HepG2 (cell line): ENCODE data around the gene ZFP36L2. TPM values are rescaled to one million over a fixed set of nuclear protein-coding genes. Genes with fewer than 3 reads are reported as not detected.

Experiments used
- ARNT ChIP-seq: fragments of 450-650 bp; IDR thresholded peaks from 2 replicates; pipeline ENCODE4 v1.6.1; 2017
- CC2D1A ChIP-seq: sonication (generic); formaldehyde crosslinking; IDR thresholded peaks from 2 replicates; pipeline ENCODE4 v1.8.1; 2023; ENCODE audit warnings: mild to moderate bottlenecking, missing genetic modification reagents
- EED ChIP-seq: sonication (generic); formaldehyde crosslinking; IDR thresholded peaks from 2 replicates; pipeline ENCODE4 v1.5.0; 2020; ENCODE audit warnings: mild to moderate bottlenecking, missing genetic modification reagents
- ELF3 ChIP-seq: IDR thresholded peaks from 2 replicates; pipeline ENCODE4 v1.6.1; 2016; ENCODE audit warnings: missing genetic modification reagents, missing compliant biosample characterization
- HMG20B ChIP-seq: conservative IDR thresholded peaks from 2 replicates; pipeline ENCODE4 v1.6.1; 2016; ENCODE audit warnings: missing genetic modification reagents, missing compliant biosample characterization
- KDM5A ChIP-seq: fragments of 200-600 bp; sonication (generic); IDR thresholded peaks from 2 replicates; pipeline ENCODE4 v1.7.0; 2018; ENCODE audit warnings: antibody characterized with exemption, mild to moderate bottlenecking, low read length, borderline replicate concordance
- MAFK ChIP-seq, 2 experiments: IDR thresholded peaks in 1 of 2; conservative IDR thresholded peaks in 1 of 2; 2 replicates each; pipeline ENCODE4 v1.6.1; 2011; ENCODE audit warnings: improper control_type of control experiment in 2 of 2, low read length in 2 of 2
- MATR3 ChIP-seq: sonication (generic); formaldehyde crosslinking; IDR thresholded peaks from 2 replicates; pipeline ENCODE4 v1.4.0; 2020; ENCODE audit warnings: missing genetic modification reagents
- MTF2 ChIP-seq: sonication (generic); formaldehyde crosslinking; IDR thresholded peaks from 2 replicates; pipeline ENCODE4 v1.5.0; 2020; ENCODE audit warnings: missing genetic modification reagents, borderline replicate concordance
- RORA ChIP-seq: sonication (generic); formaldehyde crosslinking; IDR thresholded peaks from 2 replicates; pipeline ENCODE4 v1.5.0; 2020; ENCODE audit warnings: mild to moderate bottlenecking, missing genetic modification reagents, moderate library complexity
- SIX1 ChIP-seq: sonication (generic); formaldehyde crosslinking; IDR thresholded peaks from 2 replicates; pipeline ENCODE4 v1.4.0; 2020; ENCODE audit warnings: missing genetic modification reagents, borderline replicate concordance
- SOX5 ChIP-seq: IDR thresholded peaks from 2 replicates; pipeline ENCODE4 v1.6.1; 2016; ENCODE audit warnings: borderline replicate concordance
- SSRP1 ChIP-seq: IDR thresholded peaks from 2 replicates; pipeline ENCODE4 v1.6.1; 2016; ENCODE audit warnings: control low read depth
- ZFAT ChIP-seq: sonication (generic); formaldehyde crosslinking; conservative IDR thresholded peaks from 2 replicates; pipeline ENCODE4 v1.8.1; 2023; ENCODE audit warnings: missing genetic modification reagents, inconsistent platforms
- ZKSCAN8 ChIP-seq: IDR thresholded peaks from 2 replicates; pipeline ENCODE4 v1.6.1; 2016; ENCODE audit warnings: borderline replicate concordance, missing genetic modification reagents, missing compliant biosample characterization
- ZMAT3 ChIP-seq: sonication (generic); formaldehyde crosslinking; conservative IDR thresholded peaks from 2 replicates; pipeline ENCODE4 v1.7.0; 2021; ENCODE audit warnings: missing genetic modification reagents
- ZNF124 ChIP-seq: sonication (generic); formaldehyde crosslinking; IDR thresholded peaks from 2 replicates; pipeline ENCODE4 v1.4.0; 2020; ENCODE audit warnings: missing genetic modification reagents
- ZNF251 ChIP-seq: sonication (generic); formaldehyde crosslinking; IDR thresholded peaks from 2 replicates; pipeline ENCODE4 v1.9.0; 2021; ENCODE audit warnings: mild to moderate bottlenecking, missing genetic modification reagents
- ZNF33B ChIP-seq: sonication (generic); formaldehyde crosslinking; IDR thresholded peaks from 2 replicates; pipeline ENCODE4 v1.5.1; 2020; ENCODE audit warnings: mild to moderate bottlenecking, missing genetic modification reagents
- ZNF34 ChIP-seq: sonication (generic); formaldehyde crosslinking; IDR thresholded peaks from 2 replicates; pipeline ENCODE4 v1.4.0; 2020; ENCODE audit warnings: mild to moderate bottlenecking, missing genetic modification reagents, borderline replicate concordance
- ZNF430 ChIP-seq: sonication (generic); formaldehyde crosslinking; IDR thresholded peaks from 2 replicates; pipeline ENCODE4 v1.9.0; 2021; ENCODE audit warnings: mild to moderate bottlenecking, missing genetic modification reagents
- ZNF766 ChIP-seq: sonication (generic); formaldehyde crosslinking; IDR thresholded peaks from 2 replicates; pipeline ENCODE4 v1.5.0; 2020; ENCODE audit warnings: missing genetic modification reagents, borderline replicate concordance
- ZNF768 ChIP-seq: sonication (generic); formaldehyde crosslinking; IDR thresholded peaks from 2 replicates; pipeline ENCODE4 v1.4.0; 2020; ENCODE audit warnings: missing genetic modification reagents
- ZNF83 ChIP-seq: sonication (generic); formaldehyde crosslinking; IDR thresholded peaks from 2 replicates; pipeline ENCODE4 v1.4.0; 2020; ENCODE audit warnings: missing genetic modification reagents, mild to moderate bottlenecking, borderline replicate concordance
- polyA plus RNA-seq, 8 experiments: library from polyadenylated mRNA; depleted of rRNA in 3 of 8; stranded (reverse) in 7 of 8; unstranded in 1 of 8; fragments of >200 nt; fragmentation: Illumina TruSeq in 4 of 8; extraction: Trizol in 4 of 8; gene quantifications; 2 replicates each; pipeline versions ENCODE4 v1.2.1 to v1.2.3, GENCODE V29; 2011 to 2016; ENCODE audit warnings: low read depth in 4 of 8, missing spikeins in 1 of 8, mixed read lengths in 1 of 8; ENCODE audit not compliant: insufficient read depth in 1 of 8
- total RNA-seq, 5 experiments: library from RNA; depleted of rRNA; stranded (reverse); fragments of >200 nt; fragmentation: Illumina TruSeq; extraction: Trizol; gene quantifications; 2 replicates each; pipeline ENCODE4 v1.2.3, GENCODE V29; 2016; ENCODE audit warnings: low read depth in 1 of 5
- TF ChIP-seq, protein P1 (sequence below): sonication (generic); formaldehyde crosslinking; IDR thresholded peaks from 2 replicates; pipeline ENCODE4 v1.4.0; 2020; ENCODE audit warnings: missing genetic modification reagents
- TF ChIP-seq, protein P2 (sequence below): sonication (generic); formaldehyde crosslinking; IDR thresholded peaks from 2 replicates; pipeline ENCODE4 v1.8.1; 2023; ENCODE audit warnings: mild to moderate bottlenecking, missing genetic modification reagents, borderline replicate concordance
- TF ChIP-seq, protein P3 (sequence below): sonication (generic); formaldehyde crosslinking; IDR thresholded peaks from 2 replicates; pipeline ENCODE4 v1.5.1; 2020; ENCODE audit warnings: mild to moderate bottlenecking, missing genetic modification reagents, borderline replicate concordance
- TF ChIP-seq, protein P4 (sequence below): IDR thresholded peaks from 2 replicates; pipeline ENCODE4 v1.6.1; 2016; ENCODE audit warnings: mild to moderate bottlenecking, missing biosample characterization, missing genetic modification reagents

The ZFP36L2 gene
- total and polyA plus RNA-seq, 2 of the 13 experiments (the other 11 are each of a cell fraction or from before 2014, with no cell fraction given): 11.2 to 21.8 TPM

DNA sequence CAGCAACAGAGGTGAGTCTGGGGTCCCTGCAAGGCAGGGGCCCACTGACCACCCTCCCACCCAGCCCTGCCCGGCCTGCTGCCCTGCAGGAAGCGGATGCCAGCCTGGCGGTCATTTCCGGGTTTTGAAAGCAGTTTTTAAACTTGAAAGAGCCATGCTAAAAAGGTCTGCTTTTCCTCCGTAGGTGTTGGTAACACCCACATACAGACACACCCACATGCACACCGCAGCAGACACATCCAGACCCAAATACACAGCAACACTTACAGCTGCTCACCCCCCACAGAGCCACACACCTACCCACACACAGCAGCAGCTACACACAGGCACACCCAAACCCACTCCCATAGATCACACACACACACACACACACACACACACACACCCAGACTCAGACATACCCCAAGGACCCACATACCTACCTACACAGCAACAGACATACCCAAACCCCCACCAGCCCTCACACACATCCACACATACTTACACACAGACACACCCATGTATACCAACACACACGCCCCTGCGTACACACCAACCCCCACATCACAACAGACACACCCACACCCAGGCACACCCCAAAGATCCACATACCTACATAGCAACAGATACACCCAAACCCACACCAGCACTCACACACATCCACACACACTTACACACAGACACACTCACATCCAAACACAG is 7.6 kb downstream of the ZFP36L2 start (continued):
- TF ChIP-seq, protein P1, sequence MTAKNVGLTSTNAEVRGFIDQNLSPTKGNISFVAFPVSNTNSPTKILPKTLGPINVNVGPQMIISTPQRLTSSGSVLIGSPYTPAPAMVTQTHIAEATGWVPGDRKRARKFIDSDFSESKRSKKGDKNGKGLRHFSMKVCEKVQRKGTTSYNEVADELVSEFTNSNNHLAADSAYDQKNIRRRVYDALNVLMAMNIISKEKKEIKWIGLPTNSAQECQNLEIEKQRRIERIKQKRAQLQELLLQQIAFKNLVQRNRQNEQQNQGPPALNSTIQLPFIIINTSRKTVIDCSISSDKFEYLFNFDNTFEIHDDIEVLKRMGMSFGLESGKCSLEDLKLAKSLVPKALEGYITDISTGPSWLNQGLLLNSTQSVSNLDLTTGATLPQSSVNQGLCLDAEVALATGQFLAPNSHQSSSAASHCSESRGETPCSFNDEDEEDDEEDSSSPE (CRISPR knock-in tag): no peak
- TF ChIP-seq, protein P2, sequence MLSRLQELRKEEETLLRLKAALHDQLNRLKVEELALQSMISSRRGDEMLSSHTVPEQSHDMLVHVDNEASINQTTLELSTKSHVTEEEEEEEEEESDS (CRISPR knock-in tag): no peak
- TF ChIP-seq MAFK (conservative IDR thresholded peaks at IDR 0.05 in 1 of 2, IDR thresholded peaks at IDR 0.05 in 1 of 2; ENCODE audit: low read length in 2 of 2) (no peak), RORA (CRISPR knock-in tag) (no peak), SOX5 (CRISPR knock-in tag) (no peak; the same call in 1 of the 2 replicates), ZNF768 (CRISPR knock-in tag) (no peak; the same call in 1 of the 2 replicates), ZNF251 (CRISPR knock-in tag) (0 out of 2 replicates have a peak, but pooled peaks have one; percentile 1), SIX1 (CRISPR knock-in tag) (no peak), ZNF124 (CRISPR knock-in tag) (0 out of 2 replicates have a peak, but pooled peaks have one; percentile 51), ZNF430 (CRISPR knock-in tag) (no peak), ZNF34 (CRISPR knock-in tag) (no peak), ZNF33B (CRISPR knock-in tag) (no peak), KDM5A (no peak), EED (no peak), ZFAT (CRISPR knock-in tag) (no peak), CC2D1A (CRISPR knock-in tag) (no peak), MATR3 (no peak), SSRP1 (CRISPR knock-in tag) (no peak), ZMAT3 (CRISPR knock-in tag) (no peak), ZNF83 (CRISPR knock-in tag) (0 out of 2 replicates have a peak, but pooled peaks have one; percentile 26), ELF3 (peak; percentile 81), HMG20B (CRISPR knock-in tag) (no peak), MTF2 (CRISPR knock-in tag) (0 out of 2 replicates have a peak, but pooled peaks have one; percentile 74), ARNT (no peak), ZNF766 (CRISPR knock-in tag) (no peak), ZKSCAN8 (CRISPR knock-in tag) (no peak)
- TF ChIP-seq, protein P3, sequence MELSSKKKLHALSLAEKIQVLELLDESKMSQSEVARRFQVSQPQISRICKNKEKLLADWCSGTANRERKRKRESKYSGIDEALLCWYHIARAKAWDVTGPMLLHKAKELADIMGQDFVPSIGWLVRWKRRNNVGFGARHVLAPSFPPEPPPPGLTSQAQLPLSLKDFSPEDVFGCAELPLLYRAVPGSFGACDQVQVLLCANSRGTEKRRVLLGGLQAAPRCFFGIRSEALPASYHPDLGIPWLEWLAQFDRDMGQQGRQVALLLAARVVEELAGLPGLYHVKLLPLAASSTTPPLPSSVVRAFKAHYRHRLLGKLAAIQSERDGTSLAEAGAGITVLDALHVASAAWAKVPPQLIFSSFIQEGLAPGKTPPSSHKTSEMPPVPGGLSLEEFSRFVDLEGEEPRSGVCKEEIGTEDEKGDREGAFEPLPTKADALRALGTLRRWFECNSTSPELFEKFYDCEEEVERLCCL (CRISPR knock-in tag): no peak
- TF ChIP-seq, protein P4, sequence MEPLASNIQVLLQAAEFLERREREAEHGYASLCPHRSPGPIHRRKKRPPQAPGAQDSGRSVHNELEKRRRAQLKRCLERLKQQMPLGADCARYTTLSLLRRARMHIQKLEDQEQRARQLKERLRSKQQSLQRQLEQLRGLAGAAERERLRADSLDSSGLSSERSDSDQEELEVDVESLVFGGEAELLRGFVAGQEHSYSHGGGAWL (CRISPR knock-in tag): no peak
